Measurements from ENCODE around the gene NUMBL.
"Not testable (repeated sequence)": the region's sequence is repeated elsewhere in the genome, so short reads cannot be mapped to it uniquely, and the experiment has no call there.

NUMBL gene

DNA sequence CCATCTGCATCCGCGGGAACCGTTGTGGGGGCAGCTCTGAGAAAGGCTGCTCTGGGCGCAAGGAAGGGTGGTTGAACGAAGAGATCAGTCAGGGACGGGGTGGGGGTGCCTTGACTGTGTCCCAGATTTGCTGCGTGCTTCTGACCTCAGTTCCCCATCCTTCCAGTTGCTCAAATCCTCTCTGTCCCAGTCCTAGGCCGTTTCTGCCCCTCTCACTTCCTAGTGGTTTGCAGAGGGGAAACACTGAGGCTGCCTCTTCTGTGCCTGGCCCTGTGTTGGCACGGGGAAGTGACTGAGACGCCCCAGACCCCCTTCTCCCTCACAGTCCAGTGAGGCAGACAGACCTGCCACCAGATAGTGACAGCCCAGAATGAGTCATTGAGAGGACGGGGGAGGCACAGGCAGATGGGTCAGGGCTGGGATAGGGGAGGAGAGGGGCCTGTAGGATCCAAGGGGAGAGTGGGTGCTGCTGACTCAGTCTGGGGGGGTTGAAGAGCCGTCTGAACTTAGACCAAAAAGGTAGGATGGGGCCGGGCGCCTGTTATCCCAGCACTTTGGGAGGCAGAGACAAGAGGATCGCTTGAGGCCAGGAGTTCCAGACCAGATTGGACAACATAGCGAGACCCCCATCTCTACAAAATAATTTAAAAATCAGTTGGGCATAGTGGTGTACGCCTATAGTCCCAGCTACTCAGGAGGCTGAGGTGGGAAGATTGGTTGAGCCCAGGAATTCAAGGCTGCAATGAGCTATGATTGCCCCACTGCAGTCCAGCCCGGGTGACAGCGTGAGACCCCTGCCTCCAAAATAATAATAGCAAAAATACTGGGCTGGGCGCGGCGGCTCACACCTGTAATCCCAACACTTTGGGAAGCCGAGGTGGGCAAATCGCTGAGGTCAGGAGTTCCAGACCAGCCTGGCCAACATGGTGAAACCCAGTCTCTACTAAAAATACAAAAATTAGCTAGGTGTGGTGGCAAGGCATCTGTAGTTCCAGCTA, 26.5 kb downstream of the NUMBL start:
- DNase-seq (ENCODE audit: low read depth in 2 of 2) = peak in 1 of 2 donors; percentile 7

DNA sequence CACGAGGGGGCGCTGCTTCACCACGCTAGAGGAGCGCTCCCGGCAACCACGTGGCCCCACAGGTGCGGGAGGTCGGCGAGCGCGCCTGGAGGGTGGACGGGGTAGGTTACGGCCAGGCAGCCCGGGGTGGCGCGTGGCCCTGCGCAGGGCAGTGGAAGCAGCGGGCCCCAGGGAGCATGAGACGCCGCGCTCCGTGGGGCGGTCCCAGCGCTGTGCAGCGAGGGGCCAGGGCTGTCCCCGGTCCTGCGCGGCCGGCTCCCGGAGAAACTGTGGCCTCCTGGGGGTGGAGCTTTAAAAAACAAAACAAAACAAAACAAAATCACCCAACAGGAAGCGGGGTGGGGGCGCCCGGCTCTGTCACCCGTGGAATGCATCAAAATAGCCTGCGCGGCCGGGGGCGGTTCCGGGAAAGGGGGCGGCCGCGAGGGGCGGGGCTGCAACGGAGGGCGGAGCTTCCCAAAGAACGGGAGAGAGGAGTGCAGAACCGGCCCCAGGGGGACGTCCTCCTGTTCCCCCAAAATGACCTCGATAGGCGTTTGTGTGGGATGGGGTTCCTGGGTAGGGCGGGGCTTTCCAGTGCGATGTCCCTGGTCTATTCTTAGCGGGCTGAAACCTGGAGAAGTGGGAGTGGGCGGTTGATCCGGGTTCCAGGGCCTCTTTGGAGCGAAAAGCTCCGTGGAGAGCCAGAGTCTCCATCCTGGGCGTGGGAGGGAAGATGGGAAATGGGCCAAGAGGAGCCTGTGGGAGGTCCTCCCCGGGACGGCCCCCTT, 27.3 kb downstream of the NUMBL start:
- DNase-seq (ENCODE audit: low read depth in 2 of 2) = peak; percentile 77 to 79

- no peak for DNase-seq (ENCODE audit: low read depth in 2 of 2)
Measured at GRCh38 chr19:40661616-40662015, 28.8 kb downstream of the NUMBL start.

DNA sequence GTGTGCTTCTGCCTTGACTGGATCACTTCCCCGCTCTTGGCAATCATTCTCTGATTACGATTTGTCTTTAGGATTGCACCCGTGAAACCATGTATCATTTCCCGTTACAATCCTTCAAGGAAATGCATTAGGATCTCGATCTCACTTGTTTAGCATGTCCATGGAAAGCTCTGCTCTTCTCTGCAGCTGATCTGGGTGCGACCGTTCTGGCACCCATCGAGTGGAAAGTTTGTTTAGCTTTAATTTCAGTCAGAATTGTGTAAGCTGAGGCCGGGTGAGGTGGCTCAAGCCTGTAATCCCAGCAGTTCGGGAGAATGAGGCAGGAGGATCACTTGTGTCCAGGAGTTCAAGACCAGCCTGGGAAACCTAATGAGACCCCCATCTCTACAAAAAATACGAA, 30.9 kb downstream of the NUMBL start:
- no peak for DNase-seq (ENCODE audit: low read depth in 2 of 2)

- DNase-seq (ENCODE audit: low read depth in 2 of 2) = no peak
Measured at GRCh38 chr19:40659116-40659515, 31.3 kb downstream of the NUMBL start.

- DNase-seq (ENCODE audit: low read depth in 2 of 2) = no peak
Measured at GRCh38 chr19:40658031-40658430, 32.4 kb downstream of the NUMBL start.

DNA sequence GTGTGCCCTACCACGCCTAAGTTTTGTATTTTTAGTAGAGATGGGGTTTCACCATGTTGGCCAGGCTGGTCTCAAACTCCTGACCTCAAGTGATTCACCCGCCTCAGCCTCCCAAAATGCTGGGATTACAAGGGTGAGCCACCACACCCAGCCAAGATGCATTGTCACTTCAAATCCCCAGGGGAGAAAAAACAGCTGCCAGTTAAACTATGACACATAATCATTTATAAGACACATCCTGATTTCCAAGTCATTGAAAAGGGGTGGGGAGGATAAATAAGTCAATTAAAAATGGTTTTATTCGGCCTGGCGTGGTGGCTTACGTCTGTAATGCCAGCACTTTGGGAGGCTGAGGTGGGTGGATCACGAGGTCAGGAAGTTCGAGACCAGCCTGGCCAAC, 34.8 kb downstream of the NUMBL start:
- DNase-seq (ENCODE audit: low read depth in 2 of 2) = not testable (repeated sequence)

DNA sequence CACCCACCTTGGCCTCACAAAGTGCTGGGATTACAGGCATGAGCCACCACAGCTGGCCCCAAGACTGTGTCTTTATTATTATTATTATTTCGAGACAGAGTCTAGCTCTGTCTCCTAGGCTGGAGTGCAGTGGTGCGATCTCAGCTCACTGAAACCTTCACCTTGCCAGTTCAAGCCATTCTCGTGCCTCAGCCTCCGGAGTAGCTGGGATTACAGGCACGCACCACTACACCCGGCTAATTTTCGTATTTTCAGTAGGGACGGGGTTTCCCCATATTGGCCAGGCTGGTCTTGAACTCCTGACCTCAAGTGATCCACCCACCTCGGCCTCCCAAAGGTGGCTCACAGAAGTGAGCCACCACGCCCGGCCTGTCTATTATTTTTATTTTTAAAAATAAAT, 38.1 kb downstream of the NUMBL start:
- not testable (repeated sequence) for DNase-seq (ENCODE audit: low read depth in 2 of 2)

DNA sequence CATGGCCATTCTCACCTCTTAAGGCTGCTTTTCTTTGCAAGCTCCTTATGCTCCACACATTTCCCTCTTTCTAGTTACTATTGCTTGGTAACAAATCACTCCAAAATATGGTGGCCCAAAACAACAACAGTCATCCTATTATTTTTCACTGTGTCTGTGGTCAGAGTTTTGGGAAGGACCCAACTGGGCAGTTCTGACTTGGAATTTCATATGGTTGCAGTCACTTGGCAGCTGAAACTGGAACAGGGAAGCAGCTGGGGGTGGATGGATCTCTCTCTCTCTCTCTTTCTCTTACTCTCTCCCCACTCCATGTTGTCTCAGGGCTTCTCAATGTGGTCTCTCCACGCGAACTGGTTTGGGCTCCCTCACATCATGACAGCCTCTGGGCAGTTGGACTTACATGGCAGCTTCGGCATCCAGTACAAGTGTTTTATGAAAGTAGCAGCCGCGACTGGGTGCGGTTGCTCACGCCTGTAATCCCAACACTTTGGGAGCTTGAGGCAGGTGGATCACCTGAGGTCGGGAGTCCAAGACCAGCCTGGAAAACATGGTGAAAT, 39.6 kb downstream of the NUMBL start:
- DNase-seq (ENCODE audit: low read depth in 2 of 2) = no peak

GRCh38 chr19:40649903-40650675, 40.4 kb downstream of the NUMBL start:
- not testable (repeated sequence) for DNase-seq (ENCODE audit: low read depth in 2 of 2)

DNA sequence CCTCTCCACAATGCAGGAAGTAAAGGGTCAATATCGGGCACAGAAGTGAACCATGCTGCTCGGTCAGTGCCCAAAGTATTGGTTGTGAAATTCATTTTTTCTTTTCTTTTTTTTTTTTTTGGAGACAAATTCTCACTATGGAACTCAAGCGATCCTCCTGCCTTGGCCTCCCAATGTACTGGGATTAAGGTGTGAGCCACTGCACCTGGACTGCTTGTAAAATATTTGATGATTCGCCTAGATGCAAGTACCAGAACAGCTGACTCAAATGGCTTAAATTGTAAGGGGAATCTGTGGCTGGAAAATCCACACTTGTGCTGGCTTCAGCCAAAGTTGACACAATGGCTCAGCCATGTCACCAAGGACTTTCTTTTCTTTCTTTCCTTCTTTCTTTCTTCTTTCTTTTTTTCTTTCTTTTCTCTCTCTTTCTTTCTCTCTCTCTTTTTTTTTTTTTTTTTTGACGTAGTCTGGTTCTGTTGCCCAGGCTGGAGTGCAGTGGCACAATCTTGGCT, 43.7 kb downstream of the NUMBL start:
- DNase-seq (ENCODE audit: low read depth in 2 of 2) = no peak

- no peak for DNase-seq (ENCODE audit: low read depth in 2 of 2)
Measured at GRCh38 chr19:40642757-40643305, 47.6 kb downstream of the NUMBL start.

DNA sequence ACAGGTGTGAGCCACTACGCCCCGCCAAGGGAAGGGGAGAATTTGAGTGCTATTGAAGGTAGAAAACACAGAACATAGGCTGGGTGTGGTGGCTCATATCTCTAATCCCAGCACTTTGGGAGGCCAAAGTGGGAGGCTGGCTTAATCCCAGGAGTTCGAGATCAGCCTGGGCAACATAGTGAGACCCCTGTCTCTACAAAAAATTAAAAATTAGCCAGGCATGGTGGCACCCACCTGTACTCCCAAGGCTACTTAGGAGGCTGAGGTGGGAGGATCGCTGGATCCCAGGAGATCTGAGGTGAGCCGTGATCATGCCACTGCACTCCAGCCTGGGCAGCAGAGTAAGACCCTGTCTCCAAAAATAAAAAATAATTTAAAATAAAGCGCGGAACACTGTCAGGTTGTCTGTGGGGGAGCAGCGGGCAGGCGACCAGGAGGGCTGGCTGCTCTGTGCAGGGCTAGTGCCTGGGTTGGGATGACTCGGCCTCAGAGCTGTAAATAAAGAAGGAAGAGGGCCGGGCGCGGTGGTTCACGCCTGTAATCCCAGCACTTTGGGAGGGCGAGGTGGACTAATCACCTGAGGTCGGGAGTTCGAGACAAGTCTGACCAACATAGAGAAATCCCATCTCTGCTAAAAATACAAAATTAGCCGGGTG, 48.3 kb downstream of the NUMBL start:
- no peak for DNase-seq (ENCODE audit: low read depth in 2 of 2)

- DNase-seq (ENCODE audit: low read depth in 2 of 2) = no peak
Measured at GRCh38 chr19:40641281-40641680, 49.2 kb downstream of the NUMBL start.

DNA sequence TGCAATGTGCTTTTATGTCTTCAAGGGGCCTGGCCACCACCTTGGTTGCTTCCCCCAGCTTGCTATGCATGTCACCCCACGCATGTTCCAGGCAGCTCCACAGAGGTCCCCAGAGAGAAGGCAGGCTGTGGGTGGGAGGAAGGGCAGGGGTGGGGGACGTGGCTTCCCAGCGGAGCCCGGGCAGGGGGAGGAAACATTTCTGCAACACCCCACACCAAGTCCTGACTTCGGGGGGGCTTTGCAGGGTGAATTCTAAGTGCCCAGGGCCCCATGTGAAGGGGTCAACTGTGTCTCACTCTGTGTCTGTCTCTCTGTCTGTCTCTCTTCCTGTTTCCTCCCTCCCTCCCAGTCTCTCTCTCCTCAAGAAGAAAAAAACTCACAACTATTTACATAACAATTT, 49.7 kb downstream of the NUMBL start:
- DNase-seq (ENCODE audit: low read depth in 2 of 2) = no peak

GRCh38 chr19:40639638-40639982, 50.8 kb downstream of the NUMBL start:
- no peak for DNase-seq (ENCODE audit: low read depth in 2 of 2)

DNA sequence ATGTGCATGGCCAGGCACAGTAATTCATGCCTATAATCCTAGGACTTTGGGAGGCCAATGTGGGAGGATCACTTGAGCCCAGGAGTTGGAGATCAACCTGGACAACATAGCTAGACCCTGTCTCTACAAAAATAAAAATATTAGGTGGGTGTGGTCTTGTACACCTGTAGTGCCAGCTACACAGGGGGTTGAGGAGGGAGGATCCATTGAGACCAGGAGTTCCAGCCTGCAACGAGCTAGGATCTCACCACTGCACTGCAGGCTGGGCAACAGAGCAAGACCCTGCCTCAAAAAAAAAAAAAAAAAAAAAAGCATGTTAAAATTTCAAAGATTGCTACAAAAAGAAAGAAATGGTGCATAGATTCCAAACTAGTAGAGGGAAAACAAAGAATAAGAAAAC, 52.1 kb downstream of the NUMBL start:
- DNase-seq (ENCODE audit: low read depth in 2 of 2) = no peak

DNA sequence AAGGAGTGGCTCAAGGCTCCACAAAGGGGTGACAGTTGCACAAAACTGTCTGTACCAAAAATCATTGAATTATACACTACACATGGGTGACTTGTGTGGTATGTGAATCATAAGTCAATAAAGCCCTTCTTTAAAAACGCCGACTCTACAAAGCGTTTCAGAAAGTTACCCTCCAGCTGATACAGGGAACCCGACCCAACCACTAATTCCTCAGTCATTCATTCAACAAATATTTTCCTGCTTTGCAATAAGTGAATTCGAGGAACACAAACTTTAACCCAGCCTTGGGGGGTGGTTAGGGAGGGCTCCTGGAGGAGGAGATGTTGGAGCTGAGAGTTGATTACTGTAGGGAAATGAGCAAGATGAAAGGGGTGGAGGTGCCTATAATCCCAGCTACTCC, 57.2 kb downstream of the NUMBL start:
- DNase-seq (ENCODE audit: low read depth in 2 of 2) = no peak

DNA sequence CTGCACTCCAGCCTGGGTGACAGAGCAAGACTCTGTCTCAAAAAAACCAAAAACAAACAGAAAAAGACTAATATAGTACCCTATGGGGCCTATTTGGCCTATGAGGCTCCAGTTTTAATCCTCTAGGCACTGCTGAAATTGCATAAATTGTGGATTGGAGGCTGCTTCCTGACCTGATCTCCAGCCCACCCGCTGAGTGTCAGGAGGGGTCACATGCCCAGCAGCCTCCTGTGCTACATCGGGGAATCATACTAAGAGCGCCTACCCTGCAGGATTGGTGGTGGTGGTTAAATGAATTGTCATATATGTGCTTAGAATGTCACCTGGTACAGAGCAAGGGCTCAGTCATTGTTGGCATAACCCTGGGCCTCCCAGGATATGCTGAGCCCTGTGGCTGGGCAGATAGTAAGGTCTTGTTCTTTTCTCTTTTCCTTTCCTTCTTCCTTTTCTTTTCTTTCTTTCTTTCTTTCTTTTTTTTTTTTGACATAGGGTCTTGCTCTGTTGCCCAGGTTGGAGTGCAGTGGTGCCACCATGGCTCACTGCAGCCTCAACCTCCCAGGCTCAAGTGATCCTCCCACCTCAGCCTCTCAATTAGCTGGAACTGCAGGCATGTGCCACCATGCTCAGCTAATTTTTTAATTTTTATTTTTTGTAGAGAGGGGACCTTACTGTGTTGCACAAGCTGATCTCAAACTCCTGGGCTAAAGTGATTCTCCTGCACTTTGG, 58.0 kb downstream of the NUMBL start:
- no peak for DNase-seq (ENCODE audit: low read depth in 2 of 2)

- DNase-seq (ENCODE audit: low read depth in 2 of 2) = no peak
Measured at GRCh38 chr19:40630571-40631160, 59.8 kb downstream of the NUMBL start.

All from stimulated activated CD8-positive, alpha-beta memory T cell treated with anti-CD3 and anti-CD28 coated beads, Interleukin-15, amount 100 ng/mL, for 4 hours (primary cell).